ENCODE data around the gene CD2AP. TPM values are rescaled to one million over a fixed set of nuclear protein-coding genes. Genes with fewer than 3 reads are reported as not detected.
"Not testable (repeated sequence)": the region's sequence is repeated elsewhere in the genome, so short reads cannot be mapped to it uniquely, and the experiment has no call there.

CD2AP gene
- total RNA-seq, 1 donor from 2014 or later: 10.6 TPM

DNA sequence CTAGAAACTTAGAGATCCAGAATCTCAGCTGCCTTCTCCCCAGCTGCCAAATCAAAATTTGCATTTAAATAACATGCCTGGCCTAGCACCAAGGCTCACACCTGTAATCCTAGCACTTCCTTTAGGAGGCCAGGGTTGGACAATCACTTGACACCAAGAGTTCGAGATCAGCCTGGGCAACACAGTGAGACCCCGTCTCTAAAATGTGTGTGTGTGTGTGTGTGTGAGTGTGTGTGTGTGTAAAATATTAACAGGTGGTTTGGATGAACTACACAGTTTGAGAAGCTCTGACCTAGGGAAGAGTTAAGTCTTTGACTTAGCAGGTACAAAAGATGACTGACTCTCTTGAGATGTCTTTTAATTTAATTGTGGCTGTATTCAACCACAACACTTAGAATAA, 20.2 kb upstream of the CD2AP start:
- no peak for DNase-seq (ENCODE audit: low read depth)

DNA sequence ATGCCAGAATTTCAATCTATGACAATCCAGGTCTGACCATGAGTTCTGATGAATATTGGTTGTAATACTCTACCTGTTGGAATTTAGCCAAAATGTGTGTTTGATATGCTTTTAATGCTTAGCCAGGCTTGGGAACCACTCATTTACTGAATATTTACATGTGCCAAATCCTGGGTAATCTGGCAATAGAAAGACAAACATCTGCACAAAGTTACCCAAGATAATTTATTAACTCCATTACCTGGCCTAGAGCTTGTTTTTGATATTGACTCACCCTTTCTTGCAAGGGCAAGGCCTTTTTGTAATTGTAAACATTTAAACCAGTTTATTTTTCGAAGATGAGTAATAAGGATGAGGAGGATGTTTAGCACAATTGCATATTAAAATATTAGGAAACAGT, 13.5 kb upstream of the CD2AP start:
- DNase-seq (ENCODE audit: low read depth): no peak

DNA sequence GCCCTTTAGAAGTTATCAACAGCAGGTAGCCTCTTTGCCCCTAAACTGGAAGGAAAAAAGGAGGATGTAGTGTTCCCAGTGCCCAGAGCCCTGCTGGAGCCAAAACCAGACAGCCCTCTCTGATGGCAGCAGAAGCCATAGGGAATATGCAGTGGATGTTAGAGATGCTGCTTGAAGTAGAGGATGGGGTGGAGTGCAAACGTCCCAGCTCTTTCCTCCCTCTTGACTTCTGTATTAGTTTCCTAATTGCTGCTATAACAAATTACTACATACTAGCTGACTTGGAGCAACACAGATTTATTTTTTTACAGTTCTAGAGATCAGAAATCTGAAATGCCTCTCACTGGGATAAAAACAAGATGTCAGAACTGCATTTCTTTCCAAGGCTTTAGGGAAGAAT, 12.5 kb upstream of the CD2AP start:
- no peak for DNase-seq (ENCODE audit: low read depth)

DNA sequence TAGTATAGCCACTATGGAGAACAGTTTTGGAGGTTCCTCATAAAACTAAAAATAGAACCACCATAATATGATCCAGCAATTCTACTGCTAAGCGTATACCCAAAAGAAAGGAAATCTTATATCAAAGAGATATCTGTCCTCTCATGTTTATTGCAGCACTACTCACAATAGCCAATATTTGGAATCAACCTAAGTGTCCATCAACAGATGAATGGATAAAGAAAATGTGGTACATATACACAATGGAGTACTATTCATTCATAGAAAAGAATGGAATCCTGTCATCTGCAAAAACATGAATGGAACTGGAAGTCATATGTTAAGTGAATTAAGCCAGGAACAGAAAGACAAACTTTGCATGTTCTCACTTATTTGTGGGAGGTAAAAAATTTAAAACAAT, 5.7 kb upstream of the CD2AP start:
- DNase-seq (ENCODE audit: low read depth): no peak

DNA sequence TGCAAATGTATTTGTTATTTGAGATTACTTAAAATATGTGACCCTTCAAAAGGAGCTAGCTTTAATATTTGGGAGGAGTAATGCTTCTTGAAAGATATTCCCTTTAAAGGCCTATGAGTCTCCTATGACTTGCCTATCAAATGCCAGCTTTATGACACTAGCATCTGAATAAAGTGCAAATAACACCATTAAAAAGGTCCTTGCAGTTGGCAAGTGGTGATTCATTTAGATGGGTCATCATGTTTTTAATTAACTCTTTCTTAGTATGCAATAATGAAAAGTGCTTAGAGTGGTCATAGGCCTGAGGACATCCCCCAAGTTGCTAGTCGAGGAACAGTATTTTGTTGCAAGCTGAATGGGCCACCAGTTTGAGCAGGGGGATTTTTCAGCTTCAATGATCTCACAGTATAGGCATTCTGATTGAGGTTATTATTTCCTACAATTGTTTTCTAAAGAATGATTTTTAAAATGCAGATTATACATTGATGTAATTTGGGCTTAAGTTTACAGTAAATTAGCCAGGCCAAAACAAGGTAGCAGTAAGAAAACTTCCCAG, 3.7 kb upstream of the CD2AP start:
- no peak for DNase-seq (ENCODE audit: low read depth)

DNA sequence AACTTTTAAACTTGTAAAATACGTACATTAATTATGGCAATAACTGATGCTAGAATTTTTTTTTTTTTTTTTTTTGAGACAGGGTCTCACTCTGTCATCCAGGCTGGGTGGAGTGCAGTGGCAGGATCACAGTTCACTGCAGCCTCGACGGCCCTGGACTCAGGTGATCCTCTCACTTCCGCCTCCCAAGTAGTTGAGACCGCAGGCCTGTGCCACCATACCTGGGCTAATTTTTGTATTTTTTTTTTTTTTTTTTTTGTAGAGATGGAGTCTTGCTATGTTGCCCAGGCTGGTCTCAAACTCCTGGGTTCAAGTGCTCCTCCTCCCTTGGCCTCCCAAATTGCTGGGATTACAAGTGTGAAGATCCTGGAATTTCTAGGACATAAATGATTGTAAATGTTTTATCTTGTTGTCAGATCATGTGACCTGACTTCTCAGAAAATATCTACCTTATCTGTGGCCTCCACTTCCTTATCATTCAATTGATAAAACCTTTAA, 2.2 kb upstream of the CD2AP start:
- DNase-seq (ENCODE audit: low read depth): no peak

DNA sequence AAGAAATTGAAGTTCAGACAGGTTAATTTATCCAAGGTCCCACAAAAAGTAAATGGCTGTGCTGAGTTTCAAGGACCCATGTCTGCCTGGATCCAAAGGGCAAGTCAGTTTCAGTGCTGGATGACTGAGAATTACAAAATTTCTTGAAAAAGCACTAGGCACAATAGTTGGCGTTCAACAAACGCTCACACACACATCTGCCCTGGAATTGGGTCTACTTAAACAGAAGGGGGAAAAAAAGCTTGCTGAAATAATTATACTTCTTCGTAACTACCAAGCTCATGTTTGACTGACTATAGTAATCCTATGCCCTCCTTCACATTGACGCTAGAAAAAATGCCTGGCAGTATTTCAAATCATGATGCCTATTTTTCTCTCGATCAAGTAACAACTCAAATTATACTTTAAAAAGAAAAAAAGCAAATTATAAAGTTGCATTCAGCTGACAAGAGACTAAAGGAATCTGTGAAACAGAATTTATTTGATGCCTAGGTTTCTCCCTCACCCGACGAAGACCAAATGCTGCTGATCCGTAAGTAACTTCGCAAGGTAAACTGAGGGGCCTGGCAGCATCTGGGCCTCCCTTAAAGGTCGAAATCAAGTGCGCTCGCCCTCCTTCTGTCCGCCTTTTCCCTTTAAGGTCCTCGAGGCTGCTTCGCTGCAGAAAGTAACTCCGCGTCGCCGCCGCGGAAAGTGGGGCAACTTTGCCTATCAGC, 650 bp upstream of the CD2AP start:
- DNase-seq (ENCODE audit: low read depth): no peak

DNA sequence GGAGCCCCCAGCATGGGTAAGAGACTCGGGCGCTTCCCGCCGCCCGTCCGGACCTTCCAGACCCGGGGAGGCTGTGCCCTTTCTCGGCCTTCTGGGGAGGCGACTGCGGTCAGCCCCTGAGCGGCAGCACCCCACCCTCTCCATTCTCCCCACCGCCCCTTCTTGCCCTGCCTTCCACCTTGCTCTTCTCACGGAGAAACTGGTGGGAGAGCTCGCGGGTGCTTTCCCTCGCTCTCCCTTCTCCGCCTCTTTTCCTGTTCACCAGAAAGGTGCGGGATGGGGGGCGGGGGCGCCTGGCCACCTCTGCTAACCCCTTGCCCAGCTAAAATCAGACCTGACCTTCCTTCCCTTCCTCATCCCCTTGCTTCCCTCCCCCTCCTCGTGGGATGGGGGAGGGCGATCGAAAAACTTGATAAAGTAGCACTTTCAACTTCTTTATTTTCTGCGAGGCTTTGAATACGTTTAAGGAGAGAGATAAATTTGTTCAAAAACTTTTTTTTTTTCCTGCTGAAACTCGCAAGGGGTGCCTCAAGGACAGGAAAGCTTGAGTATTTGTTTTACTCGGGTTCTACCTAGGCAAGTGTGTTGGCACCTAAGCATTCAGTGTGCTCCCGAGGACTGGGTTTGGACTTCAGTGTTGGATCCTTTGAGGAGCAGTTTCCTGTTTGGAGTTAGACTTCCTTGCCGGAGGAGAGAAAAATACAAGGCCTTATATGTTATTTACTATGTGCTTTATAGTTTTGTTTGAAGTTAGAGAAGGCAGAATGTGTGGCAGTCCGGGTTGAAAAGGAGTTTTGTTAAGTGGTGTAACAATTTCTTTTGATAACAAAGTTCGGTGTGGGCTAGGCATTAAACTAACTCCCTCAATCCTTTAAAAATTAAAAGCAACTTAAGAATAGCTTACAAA, 897 bp downstream of the CD2AP start:
- peak; percentile 19 for DNase-seq (ENCODE audit: low read depth)

DNA sequence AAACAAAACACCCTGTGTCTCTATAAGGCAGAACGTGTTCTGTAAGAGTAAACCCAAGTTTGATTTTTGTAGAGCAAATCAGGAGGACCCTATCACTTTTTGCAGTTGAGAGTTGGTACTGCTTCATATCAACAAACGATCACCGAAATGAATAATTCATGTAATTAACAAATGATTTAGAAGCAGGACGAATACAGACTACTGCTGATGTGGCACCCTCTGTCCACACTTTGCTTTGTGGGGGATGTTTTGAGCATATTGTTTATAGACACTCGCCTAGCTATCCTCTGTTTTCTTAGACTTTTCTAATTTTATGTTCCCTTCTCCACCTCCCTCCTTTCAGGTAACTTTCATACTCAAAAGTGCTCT, 1.5 kb downstream of the CD2AP start:
- no peak for DNase-seq (ENCODE audit: low read depth)

DNA sequence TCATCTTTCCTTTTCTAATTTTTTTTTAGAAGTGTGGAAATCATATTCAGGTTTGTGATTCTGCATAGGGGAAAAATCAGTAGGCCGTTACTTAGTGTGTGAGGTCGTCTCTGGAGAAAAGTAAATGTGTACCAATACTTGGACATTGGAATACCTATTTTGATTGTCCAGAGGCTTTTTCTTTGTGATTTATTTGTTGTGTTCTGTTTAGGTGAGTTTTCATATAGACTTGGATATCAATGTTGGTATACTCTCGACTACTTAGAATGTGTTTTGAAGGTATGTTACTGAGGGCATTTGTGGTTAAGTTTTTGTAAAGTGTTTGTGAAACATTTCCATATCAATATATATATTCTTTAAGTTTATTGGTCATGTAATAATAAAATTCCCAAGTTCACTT, 2.3 kb downstream of the CD2AP start:
- DNase-seq (ENCODE audit: low read depth): no peak

DNA sequence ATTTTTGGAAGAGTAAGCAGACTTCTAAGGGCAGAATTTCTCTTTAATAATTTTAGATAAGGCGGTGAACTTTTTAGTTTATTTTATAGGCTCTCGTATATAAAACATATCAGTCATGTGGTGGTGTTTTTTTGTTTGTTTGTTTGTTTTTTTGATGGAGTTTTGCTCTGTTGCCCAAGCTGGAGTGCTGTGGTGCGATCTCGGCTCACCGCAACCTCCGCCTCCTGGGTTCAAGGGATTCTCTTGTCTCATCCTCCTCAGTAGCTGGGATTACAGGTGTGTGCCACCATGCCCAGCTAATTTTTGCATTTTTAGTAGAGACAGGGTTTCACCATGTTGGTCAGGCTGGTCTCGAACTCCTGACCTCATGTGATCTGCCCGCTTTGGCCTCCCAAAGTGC, 3.6 kb downstream of the CD2AP start:
- DNase-seq (ENCODE audit: low read depth): not testable (repeated sequence)

DNA sequence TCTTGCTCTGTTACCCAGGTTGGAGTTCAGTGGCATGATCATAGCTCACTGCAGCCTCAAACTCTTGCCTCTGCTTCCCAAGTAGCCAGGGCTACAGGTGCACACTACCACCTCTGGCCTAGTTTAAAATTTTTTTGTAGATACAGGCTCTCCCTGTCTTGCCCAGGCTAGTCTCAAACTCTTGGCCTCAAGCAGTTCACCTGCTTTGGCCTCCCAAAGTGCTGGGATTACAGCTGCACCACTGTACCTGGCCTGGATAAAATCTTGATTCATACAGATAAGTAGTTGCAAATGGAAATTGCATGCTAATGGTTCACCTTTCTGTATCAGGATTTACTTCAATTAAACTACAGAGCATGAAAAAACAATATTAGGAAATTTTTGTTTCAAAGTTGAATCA, 4.2 kb downstream of the CD2AP start:
- DNase-seq (ENCODE audit: low read depth): no peak

DNA sequence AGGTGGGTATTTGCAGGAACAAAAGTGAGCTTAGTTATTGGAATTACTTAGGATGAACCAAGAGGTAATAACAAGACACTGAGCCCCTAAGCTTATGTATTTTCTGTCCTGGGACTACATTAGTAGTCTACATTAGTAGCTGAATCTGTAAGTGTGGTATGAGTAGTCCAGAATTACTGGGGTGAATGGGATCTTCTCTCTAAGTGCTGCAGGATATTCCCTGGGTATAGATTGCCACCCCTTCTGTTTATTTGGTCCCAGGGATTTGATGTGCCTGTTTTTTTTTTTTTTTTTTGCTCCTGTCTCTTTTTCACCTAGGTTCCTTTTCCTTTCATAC, 5.9 kb downstream of the CD2AP start:
- no peak for DNase-seq (ENCODE audit: low read depth)

DNA sequence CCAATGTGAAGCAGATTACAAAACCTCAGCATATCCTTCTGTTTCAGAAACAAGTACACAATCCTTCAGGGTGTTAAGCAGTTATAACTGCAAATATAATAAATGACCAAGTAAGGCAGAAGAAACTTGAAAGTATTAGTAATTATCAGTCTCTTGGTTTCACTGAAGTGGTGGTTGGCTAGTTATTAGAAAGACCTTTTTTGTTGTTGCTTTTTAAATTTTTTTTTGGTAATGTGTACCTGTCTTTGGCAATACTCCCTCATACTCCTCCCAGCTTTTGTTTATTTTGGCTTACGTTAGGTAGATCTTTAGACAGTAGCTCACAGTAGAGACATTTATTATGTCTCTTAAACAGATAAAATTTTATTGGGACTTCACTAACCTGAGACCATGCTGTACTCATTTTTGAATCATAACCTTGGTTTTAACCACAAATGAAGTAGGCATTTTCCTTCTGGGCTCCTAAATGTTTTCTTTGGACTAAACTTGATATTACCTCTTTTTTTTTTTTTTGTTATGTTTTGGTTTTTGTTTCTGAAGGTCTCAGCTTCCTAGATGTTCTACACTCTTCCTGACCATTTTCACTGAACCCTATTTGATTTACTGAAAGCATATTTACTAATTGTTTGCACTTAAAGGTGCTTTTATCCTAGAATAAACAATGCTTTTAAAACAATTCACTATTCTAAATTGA, 6.4 kb downstream of the CD2AP start:
- DNase-seq (ENCODE audit: low read depth): no peak

DNA sequence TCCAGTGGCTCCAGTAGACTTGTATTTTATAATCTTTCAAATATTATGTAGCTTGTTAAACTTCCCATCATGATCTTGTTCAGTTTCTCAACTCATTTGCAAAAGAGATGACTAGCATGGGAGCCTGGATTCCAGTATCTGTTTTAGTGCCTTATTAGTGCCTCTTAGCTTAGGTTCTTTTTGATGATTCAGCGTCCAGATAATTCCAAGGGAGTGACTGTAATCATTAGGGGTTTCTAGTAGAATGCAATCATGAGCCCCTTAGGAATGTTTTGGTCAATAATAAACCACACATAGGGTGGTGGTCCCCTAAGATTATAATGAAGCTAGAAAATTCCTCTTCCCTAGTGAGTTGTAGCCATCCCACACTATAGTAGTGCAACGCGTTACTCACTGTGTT, 7.0 kb downstream of the CD2AP start:
- DNase-seq (ENCODE audit: low read depth): peak; percentile 57

DNA sequence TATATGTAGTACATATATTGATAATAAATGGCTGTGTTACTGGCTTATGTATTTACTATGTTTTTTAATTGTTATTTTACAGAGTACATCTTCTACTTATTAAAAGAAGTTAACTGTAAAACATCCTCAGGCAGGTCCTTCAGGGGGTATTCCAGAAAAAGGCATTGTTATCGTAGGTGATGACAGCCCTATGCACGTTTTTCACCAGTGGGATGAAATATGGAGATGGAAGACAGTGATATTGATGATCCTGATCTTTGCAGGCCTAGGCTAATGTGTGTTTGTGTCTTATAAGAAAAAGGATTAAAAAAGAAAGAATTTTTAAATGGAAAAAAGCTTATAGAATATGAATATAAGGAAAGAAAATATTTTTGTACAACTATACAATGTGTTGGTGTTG, 7.5 kb downstream of the CD2AP start:
- DNase-seq (ENCODE audit: low read depth): no peak

DNA sequence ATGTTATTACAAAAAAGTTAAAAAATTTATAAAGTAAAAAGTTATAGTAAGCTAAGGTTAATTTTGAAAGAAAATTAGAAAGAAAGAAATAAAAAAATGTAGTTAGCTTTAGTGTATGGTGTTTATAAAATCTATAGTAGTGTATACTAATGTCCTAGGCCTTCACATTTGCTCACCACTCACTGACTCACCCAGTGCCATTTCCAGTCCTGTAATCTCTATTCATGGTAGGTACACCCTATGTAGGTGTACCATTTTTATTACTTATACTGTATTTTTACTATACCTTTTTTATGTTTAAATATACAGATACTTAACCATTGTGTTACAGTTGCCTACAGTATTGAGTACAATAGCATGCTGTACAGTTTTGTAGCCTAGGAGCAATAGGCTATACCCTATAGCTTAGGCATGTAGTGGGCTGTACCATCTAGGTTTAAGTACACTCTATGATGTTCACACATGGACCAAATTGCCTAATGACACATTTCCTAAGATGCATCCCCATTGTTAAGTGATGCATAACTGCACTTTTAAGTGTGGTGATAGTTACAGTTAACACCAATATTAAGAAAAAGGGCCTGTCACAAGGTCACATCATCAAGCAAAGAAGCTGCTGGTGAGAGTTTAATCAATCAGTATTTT, 8.0 kb downstream of the CD2AP start:
- no peak for DNase-seq (ENCODE audit: low read depth)

DNA sequence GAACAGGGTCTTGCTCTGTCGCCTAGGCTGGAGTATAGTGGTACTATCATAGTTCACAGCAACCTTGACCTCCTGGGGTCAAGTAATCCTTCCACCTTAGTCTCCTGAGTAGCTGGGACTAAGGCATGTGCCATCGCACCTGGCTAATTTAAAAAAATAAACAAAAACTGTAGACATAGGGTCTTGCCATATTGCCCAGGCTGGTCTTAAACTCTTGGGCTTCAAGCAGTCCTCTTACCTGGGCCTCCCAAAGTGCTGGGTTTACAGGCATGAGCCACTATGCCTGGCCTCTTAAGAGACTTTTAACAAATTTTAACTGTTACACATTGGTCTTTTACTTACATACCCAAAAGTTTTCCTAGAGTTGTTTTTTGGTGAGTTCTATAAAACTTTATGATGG, 12.4 kb downstream of the CD2AP start:
- DNase-seq (ENCODE audit: low read depth): no peak

DNA sequence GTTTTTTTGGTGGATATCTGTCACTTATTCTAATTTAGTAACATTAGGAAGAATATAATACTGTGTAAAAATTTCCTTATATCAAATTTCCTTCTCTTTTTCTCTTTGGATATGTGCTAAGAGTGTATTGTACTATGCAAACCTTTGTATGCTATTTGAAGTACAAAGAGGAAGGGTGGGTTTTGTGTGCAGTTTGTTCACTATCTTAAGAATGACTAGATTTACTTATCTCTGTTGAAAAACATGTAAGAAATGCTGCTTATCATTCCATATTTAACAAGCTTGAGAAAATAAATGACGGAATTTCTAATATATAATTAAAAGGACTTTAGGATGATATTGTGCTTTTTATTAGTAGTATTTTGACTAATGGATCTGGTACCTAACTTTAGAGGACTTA, 13.1 kb downstream of the CD2AP start:
- no peak for DNase-seq (ENCODE audit: low read depth)

DNA sequence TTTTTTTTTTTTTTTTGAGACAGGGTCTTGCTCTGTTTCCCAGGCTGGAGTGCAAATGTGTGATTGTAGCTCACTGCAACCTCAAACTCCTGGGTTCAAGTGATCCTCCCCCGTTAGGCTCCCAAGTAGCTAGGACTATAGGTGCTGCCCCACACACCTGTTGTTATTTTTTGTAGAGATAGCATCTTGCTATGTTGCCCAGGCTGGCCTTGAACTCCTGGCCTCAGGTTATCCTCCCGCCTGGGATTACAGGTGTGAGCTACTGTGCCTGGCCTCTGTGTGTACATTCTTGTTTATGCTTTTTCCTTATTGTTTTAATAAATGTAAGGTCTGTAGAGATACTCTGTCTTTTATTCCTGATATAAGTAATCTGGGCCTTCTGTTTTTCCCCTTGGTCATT, 14.8 kb downstream of the CD2AP start:
- no peak for DNase-seq (ENCODE audit: low read depth)

DNA sequence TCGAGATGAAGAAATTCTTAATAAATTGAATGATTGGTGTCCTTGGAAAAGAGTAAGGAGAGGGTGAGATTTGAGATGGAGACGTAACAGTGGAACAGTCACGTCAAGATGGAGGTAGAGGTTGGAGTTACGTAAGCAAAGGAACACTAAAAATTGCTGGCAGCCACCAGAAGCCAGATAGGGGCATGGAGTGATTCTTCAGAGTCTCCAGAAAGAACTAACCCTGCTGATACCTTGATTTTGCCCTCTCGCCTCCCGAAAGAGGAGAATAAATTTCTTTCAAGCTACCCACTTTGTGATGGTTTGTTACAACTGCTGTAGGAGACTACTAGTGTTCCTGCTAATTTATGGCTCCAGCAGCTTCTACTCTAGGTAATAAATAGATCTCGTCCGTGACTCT, 17.6 kb downstream of the CD2AP start:
- no peak for DNase-seq (ENCODE audit: low read depth)

All from myocyte (in vitro differentiated cells).